ENCODE results near the gene DQX1. TPM values are rescaled to one million over a fixed set of nuclear protein-coding genes. Genes with fewer than 3 reads are reported as not detected.

DQX1 gene
- total RNA-seq, result 0.51 and 0.73 TPM in 2 replicates

GRCh38 chr2:74525717-74526648 is at the start of gene DQX1:
TSS of gene DQX1 (minus strand) at chr2:74526231. CDS start at chr2:74525729, 502 bp downstream.
- intact Hi-C loops (cut with micrococcal nuclease), result no loop called here
- Mint-ChIP-seq H3K27me3 (no peaks in the 10 kb centered on the region), H3K27ac (peak within 1 kb of the TSS; percentile 84), H3K4me1 (peaks cover 40% of the 10 kb centered on the region), H3K36me3 (ENCODE audit: low read depth) (peaks cover 43% of the 10 kb centered on the region), H3K9me3 (no peaks in the 10 kb centered on the region), H3K4me3 (peak within 1 kb of the TSS; percentile 66)
- ChIA-PET POLR2A (interaction anchor here (0.6 to 8.8 kb wide), 11 partner anchors 10 to 318 kb away, joined by 3 to 63 read pairs (median 5); partner anchors contain the start of genes CCDC142, INO80B, MRPL53 and PCGF1), CTCF (interaction anchor here (0.7 kb wide), 1 partner anchor 23 kb away, joined by 3 read pairs; no protein-coding TSS in a partner anchor)
- no peak for DNase-seq
- TF ChIP-seq CTCF (IDR thresholded peaks at IDR 0.05), result no peak
- ATAC-seq (ENCODE audit: low read depth), result peak; percentile 17

GRCh38 chr2:74575320-74575719 is 49.3 kb upstream of the DQX1 start:
- ATAC-seq (ENCODE audit: low read depth) (no peak), DNase-seq (no peak)
- no peak for TF ChIP-seq CTCF (IDR thresholded peaks at IDR 0.05)
- no peak overlapping the region for H3K4me3 Mint-ChIP-seq
- ChIA-PET CTCF (interaction anchor here (2.4 to 3.5 kb wide), 2 partner anchors 10 to 13 kb away, joined by 11 to 21 read pairs; no protein-coding TSS in a partner anchor), POLR2A (interaction anchor here (1.1 to 2.5 kb wide), 5 partner anchors 20 to 154 kb away, joined by 3 to 6 read pairs (median 5); partner anchors contain the start of genes C2orf81 and HTRA2)
- intact Hi-C loops (cut with micrococcal nuclease), result no loop called here
- no peaks in the 10 kb centered on the region for H3K36me3 Mint-ChIP-seq (ENCODE audit: low read depth)
- H3K4me1 Mint-ChIP-seq, result peaks cover 37% of the 10 kb centered on the region
- H3K27ac Mint-ChIP-seq, result no peak overlapping the region
- H3K27me3 Mint-ChIP-seq, result no peaks in the 10 kb centered on the region
- no peaks in the 10 kb centered on the region for H3K9me3 Mint-ChIP-seq

- Mint-ChIP-seq H3K27me3 (no peaks in the 10 kb centered on the region), H3K4me3 (peak overlapping the region; percentile 53), H3K27ac (peak overlapping the region; percentile 89), H3K4me1 (peaks cover 39% of the 10 kb centered on the region), H3K9me3 (no peaks in the 10 kb centered on the region), H3K36me3 (ENCODE audit: low read depth) (no peaks in the 10 kb centered on the region)
- TF ChIP-seq CTCF (IDR thresholded peaks at IDR 0.05), result no peak
- no peak for DNase-seq
- ChIA-PET CTCF (interaction anchor here (0.7 to 2.4 kb wide), 4 partner anchors 11 to 324 kb away, joined by 3 to 11 read pairs (median 4); partner anchors contain the start of genes CCDC142 and TTC31), POLR2A (interaction anchor here (0.7 to 2.5 kb wide), 7 partner anchors 14 to 153 kb away, joined by 3 to 6 read pairs (median 5); partner anchors contain the start of genes C2orf81, HTRA2 and WBP1)
- intact Hi-C loops (cut with micrococcal nuclease), result loop anchor here (1.0 to 5.0 kb wide), 2 partner anchors 13 to 92 kb away; partner anchors contain the start of genes CCDC142 and TTC31
- ATAC-seq (ENCODE audit: low read depth), result peak; percentile 67
Observed at GRCh38 chr2:74573747-74574562, 47.9 kb upstream of the DQX1 start.

- ChIA-PET CTCF (interaction anchor here (3.1 kb wide), 1 partner anchor 15 kb away, joined by 16 read pairs; no protein-coding TSS in a partner anchor), POLR2A (interaction anchor here (1.2 to 3.2 kb wide), 5 partner anchors 33 to 132 kb away, joined by 5 to 20 read pairs (median 9); partner anchors contain the start of genes AUP1, HTRA2 and WBP1)
- no peak for TF ChIP-seq CTCF (IDR thresholded peaks at IDR 0.05)
- Mint-ChIP-seq H3K36me3 (ENCODE audit: low read depth) (no peaks in the 10 kb centered on the region), H3K9me3 (no peaks in the 10 kb centered on the region), H3K27ac (no peak overlapping the region), H3K4me3 (no peak overlapping the region), H3K4me1 (peaks cover 34% of the 10 kb centered on the region), H3K27me3 (no peaks in the 10 kb centered on the region)
- intact Hi-C loops (cut with micrococcal nuclease), result loop anchor here (5.0 kb wide), 1 partner anchor 90 kb away; the partner anchor contains the start of genes CCDC142 and TTC31
- ATAC-seq (ENCODE audit: low read depth), result no peak
- no peak for DNase-seq
Observed at GRCh38 chr2:74572178-74572925, 46.3 kb upstream of the DQX1 start.
